Measurements from ENCODE around the gene ESPNL.
A peak's percentile ranks its signal among the peaks of the same experiment; 100 is the strongest.

GRCh38 chr2:238158509-238159070 lies 58.5 kb downstream of the ESPNL start, which contains the start of gene ERFE:
- TF ChIP-seq, protein P1, sequence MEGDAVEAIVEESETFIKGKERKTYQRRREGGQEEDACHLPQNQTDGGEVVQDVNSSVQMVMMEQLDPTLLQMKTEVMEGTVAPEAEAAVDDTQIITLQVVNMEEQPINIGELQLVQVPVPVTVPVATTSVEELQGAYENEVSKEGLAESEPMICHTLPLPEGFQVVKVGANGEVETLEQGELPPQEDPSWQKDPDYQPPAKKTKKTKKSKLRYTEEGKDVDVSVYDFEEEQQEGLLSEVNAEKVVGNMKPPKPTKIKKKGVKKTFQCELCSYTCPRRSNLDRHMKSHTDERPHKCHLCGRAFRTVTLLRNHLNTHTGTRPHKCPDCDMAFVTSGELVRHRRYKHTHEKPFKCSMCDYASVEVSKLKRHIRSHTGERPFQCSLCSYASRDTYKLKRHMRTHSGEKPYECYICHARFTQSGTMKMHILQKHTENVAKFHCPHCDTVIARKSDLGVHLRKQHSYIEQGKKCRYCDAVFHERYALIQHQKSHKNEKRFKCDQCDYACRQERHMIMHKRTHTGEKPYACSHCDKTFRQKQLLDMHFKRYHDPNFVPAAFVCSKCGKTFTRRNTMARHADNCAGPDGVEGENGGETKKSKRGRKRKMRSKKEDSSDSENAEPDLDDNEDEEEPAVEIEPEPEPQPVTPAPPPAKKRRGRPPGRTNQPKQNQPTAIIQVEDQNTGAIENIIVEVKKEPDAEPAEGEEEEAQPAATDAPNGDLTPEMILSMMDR (IDR thresholded peaks at IDR 0.05), result peak in 4 of 6 experiments; percentile 12 to 49 (median 30)
- no peak for TF ChIP-seq POLR2A (IDR thresholded peaks at IDR 0.05)
